Caco-2 (cell line): ENCODE measurements around the gene MYB. TPM values are rescaled to one million over a fixed set of nuclear protein-coding genes. Genes with fewer than 3 reads are reported as not detected.

Experiments
- BruUV-seq: library from RNA; stranded (reverse); fragments of 400-500 nt; replicated peaks from 2 replicates; lab custom pipeline; 2021; lab: Mats Ljungman, UMichigan
- CTCF ChIA-PET: fragments of 300-600 bp; sonication (Branson Sonifier 250); formaldehyde crosslinking; loops from one replicate; lab custom pipeline; 2022; ENCODE audit warnings: antibody characterized with exemption; lab: Charles Lee
- POLR2A ChIA-PET: fragments of 300-600 bp; sonication (Branson Sonifier 250); formaldehyde crosslinking; loops from one replicate; lab custom pipeline; 2022; ENCODE audit warnings: antibody characterized with exemption; lab: Charles Lee
- DNase-seq, 2 experiments: peaks; one replicate each; pipeline versions ENCODE4 v3.0.0 to v3.0.0-alpha.2; 2020 to 2022
- H3K27me3 ChIP-seq: replicated peaks from 2 replicates; pipeline ENCODE4 v1.6.0; 2011; ENCODE audit warnings: low read length; ENCODE audit not compliant: control insufficient read depth, insufficient read depth
- H3K36me3 ChIP-seq: 2 replicates; pipeline ENCODE4 v1.5.1; 2011; ENCODE audit warnings: low read length; ENCODE audit not compliant: control insufficient read depth, insufficient read depth
- H3K4me1 ChIP-seq: fragments of 250-450 bp; sonication (Bioruptor Pico); 2 replicates; pipeline ENCODE4 v1.5.1; 2020; ENCODE audit warnings: mild to moderate bottlenecking
- H3K4me3 ChIP-seq: 2 replicates; pipeline ENCODE4 v1.5.1; 2011; ENCODE audit warnings: low read depth, mild to moderate bottlenecking, control low read depth, low read length
- H3K9me3 ChIP-seq: fragments of 250-450 bp; sonication (Bioruptor Pico); 2 replicates; pipeline ENCODE4 v1.5.1; 2020; ENCODE audit warnings: mild to moderate bottlenecking, moderate library complexity
- H3K27ac Mint-ChIP-seq: one replicate; pipeline ENCODE4 v1.8.0; 2022; ENCODE audit warnings: mixed read lengths; ENCODE audit not compliant: unreplicated experiment
- H3K27me3 Mint-ChIP-seq: one replicate; pipeline ENCODE4 v1.8.0; 2022; ENCODE audit warnings: mixed read lengths; ENCODE audit not compliant: insufficient read depth, unreplicated experiment
- H3K36me3 Mint-ChIP-seq: one replicate; pipeline ENCODE4 v1.8.0; 2022; ENCODE audit warnings: mild to moderate bottlenecking, mixed read lengths; ENCODE audit not compliant: insufficient read depth, unreplicated experiment
- H3K4me1 Mint-ChIP-seq: one replicate; pipeline ENCODE4 v1.8.0; 2022; ENCODE audit warnings: low read depth, mixed read lengths; ENCODE audit not compliant: unreplicated experiment
- H3K4me3 Mint-ChIP-seq: one replicate; pipeline ENCODE4 v1.8.0; 2022; ENCODE audit warnings: mild to moderate bottlenecking, moderate library complexity, mixed read lengths; ENCODE audit not compliant: unreplicated experiment
- H3K9me3 Mint-ChIP-seq: one replicate; pipeline ENCODE4 v1.8.0; 2022; ENCODE audit warnings: mixed read lengths; ENCODE audit not compliant: unreplicated experiment
- CTCF ChIP-seq, 2 experiments: fragments of 200-600 bp in 1 of 2; IDR thresholded peaks; 1 replicate in 1 of 2; 2 replicates in 1 of 2; pipeline versions ENCODE4 v1.5.1 to v1.8.0; 2011 to 2022; ENCODE audit warnings: antibody characterized with exemption in 1 of 2, control low read depth in 1 of 2, inconsistent platforms in 1 of 2, low read depth in 1 of 2, low read length in 1 of 2, mild to moderate bottlenecking in 1 of 2, moderate library complexity in 1 of 2; ENCODE audit not compliant: insufficient read depth in 1 of 2, severe bottlenecking in 1 of 2, unreplicated experiment in 1 of 2
- intact Hi-C: fragments of 100-400 bp; cut with micrococcal nuclease; formaldehyde crosslinking; loops from one replicate; pipeline ENCODE4 v1.10.0; 2022; ENCODE audit not compliant: unreplicated experiment
- total RNA-seq: library from RNA; stranded (reverse); gene quantifications from 2 replicates; pipeline ENCODE4 v1.2.3, GENCODE V29; 2022

Gene MYB
- total RNA-seq, 1 experiment from 2014 or later, result 2.7 TPM

GRCh38 chr6:135215160-135215559 lies 34.1 kb downstream of the MYB start:
- intact Hi-C loops, result no loop called here
- no peak for TF ChIP-seq CTCF (IDR thresholded peaks at IDR 0.05; ENCODE audit: insufficient read depth in 1 of 2, low read depth in 1 of 2, low read length in 1 of 2, severe bottlenecking in 1 of 2, unreplicated experiment in 1 of 2)
- CTCF ChIA-PET, result no interaction called here

GRCh38 chr6:135215563-135215962 lies 34.5 kb downstream of the MYB start:
- no peaks in the 10 kb centered on the region for H3K9me3 ChIP-seq
- Mint-ChIP-seq H3K27me3 (no peaks in the 10 kb centered on the region), H3K4me3 (no peak overlapping the region), H3K9me3 (no peaks in the 10 kb centered on the region), H3K4me1 (no peaks in the 10 kb centered on the region), H3K36me3 (no peaks in the 10 kb centered on the region), H3K27ac (no peak overlapping the region)
- CTCF ChIA-PET, result no interaction called here
- no peaks in the 10 kb centered on the region for H3K36me3 ChIP-seq
- no TSS peak for BruUV-seq
- H3K27me3 ChIP-seq, result no peaks in the 10 kb centered on the region
- intact Hi-C loops, result no loop called here
- DNase-seq, result no peak
- POLR2A ChIA-PET, result no interaction called here
- TF ChIP-seq CTCF (IDR thresholded peaks at IDR 0.05; ENCODE audit: insufficient read depth in 1 of 2, low read depth in 1 of 2, low read length in 1 of 2, severe bottlenecking in 1 of 2, unreplicated experiment in 1 of 2), result no peak
- H3K4me3 ChIP-seq, result no peak overlapping the region
- H3K4me1 ChIP-seq, result no peaks in the 10 kb centered on the region

More at GRCh38 chr6:135215160-135215559, 34.1 kb downstream of the MYB start:
- H3K9me3 Mint-ChIP-seq, result no peaks in the 10 kb centered on the region
- no peaks in the 10 kb centered on the region for H3K4me1 Mint-ChIP-seq
- no peaks in the 10 kb centered on the region for H3K27me3 ChIP-seq
- no peaks in the 10 kb centered on the region for H3K4me1 ChIP-seq
- DNase-seq, result no peak
- H3K36me3 ChIP-seq, result no peaks in the 10 kb centered on the region
- no peaks in the 10 kb centered on the region for H3K27me3 Mint-ChIP-seq
- no peaks in the 10 kb centered on the region for H3K36me3 Mint-ChIP-seq
- no TSS peak for BruUV-seq
- POLR2A ChIA-PET, result no interaction called here
- H3K4me3 ChIP-seq, result no peak overlapping the region
- H3K27ac Mint-ChIP-seq, result no peak overlapping the region
- no peak overlapping the region for H3K4me3 Mint-ChIP-seq
- H3K9me3 ChIP-seq, result no peaks in the 10 kb centered on the region

- no peaks in the 10 kb centered on the region for H3K4me1 Mint-ChIP-seq
- H3K36me3 Mint-ChIP-seq, result no peaks in the 10 kb centered on the region
- H3K9me3 Mint-ChIP-seq, result no peaks in the 10 kb centered on the region
- no peaks in the 10 kb centered on the region for H3K9me3 ChIP-seq
- no peak for DNase-seq
- no peaks in the 10 kb centered on the region for H3K27me3 ChIP-seq
- H3K4me3 ChIP-seq, result no peak overlapping the region
- no peak for TF ChIP-seq CTCF (IDR thresholded peaks at IDR 0.05; ENCODE audit: insufficient read depth in 1 of 2, low read depth in 1 of 2, low read length in 1 of 2, severe bottlenecking in 1 of 2, unreplicated experiment in 1 of 2)
- H3K27me3 Mint-ChIP-seq, result no peaks in the 10 kb centered on the region
- H3K4me1 ChIP-seq, result no peaks in the 10 kb centered on the region
- no TSS peak for BruUV-seq
- no peak overlapping the region for H3K27ac Mint-ChIP-seq
- intact Hi-C loops, result no loop called here
- ChIA-PET POLR2A (no interaction called here), CTCF (no interaction called here)
- H3K4me3 Mint-ChIP-seq, result no peak overlapping the region
- no peaks in the 10 kb centered on the region for H3K36me3 ChIP-seq
Measured at GRCh38 chr6:135217663-135218062, 36.6 kb downstream of the MYB start.
